GM12878 (cell line): ENCODE results near the gene PIGB. TPM values are rescaled to one million over a fixed set of nuclear protein-coding genes. Genes with fewer than 3 reads are reported as not detected.
A peak's percentile ranks its signal among the peaks of the same experiment; 100 is the strongest.

Experiments
- ATAC-seq: fragments of 200-7000 bp; cut with Tn5 transposase; 3 replicates; pipeline ENCODE4 v1.9.1; 2020; ENCODE audit warnings: mild to moderate bottlenecking, moderate library complexity
- BruUV-seq: library from RNA; stranded (reverse); fragments of 400-500 nt; replicated peaks from 2 replicates; lab custom pipeline; 2021; lab: Mats Ljungman, UMichigan
- CTCF ChIA-PET: fragments of 300-600 bp; sonication (Branson Sonifier 250); formaldehyde crosslinking; extraction: SDS; loops from one replicate; lab custom pipeline; 2021; ENCODE audit warnings: inconsistent platforms; lab: Yijun Ruan, JAX
- POLR2A ChIA-PET: fragments of 350-600 bp; formaldehyde crosslinking; extraction: SDS; loops from one replicate; lab custom pipeline; 2021; ENCODE audit warnings: inconsistent platforms; lab: Charles Lee
- RAD21 ChIA-PET: fragments of 300-600 bp; sonication (Branson Sonifier 250); formaldehyde crosslinking; loops from one replicate; lab custom pipeline; 2023; ENCODE audit warnings: antibody characterized with exemption; ENCODE audit not compliant: unreplicated experiment; lab: Charles Lee
- SMC1A ChIA-PET: fragments of 300-600 bp; sonication (Branson Sonifier 250); formaldehyde crosslinking; loops from one replicate; lab custom pipeline; 2023; ENCODE audit not compliant: unreplicated experiment, uncharacterized antibody; lab: Charles Lee
- DNase-seq: peaks from one replicate; pipeline ENCODE4 v3.0.0-alpha.2; 2011; ENCODE audit warnings: low read depth, low spot score
- FAIRE-seq: peaks from 3 replicates; lab custom pipeline; 2011; peaks lifted over from hg19 to GRCh38; lab: Jason Lieb, UNC
- H2AFZ ChIP-seq: 2 replicates; pipeline ENCODE4 v1.6.0; 2011; ENCODE audit warnings: low read depth, low read length, control low read depth; ENCODE audit not compliant: control insufficient read depth
- H3K27ac ChIP-seq: 2 replicates; pipeline ENCODE4 v1.5.1; 2011; ENCODE audit warnings: control low read depth; ENCODE audit not compliant: control insufficient read depth, insufficient read depth
- H3K27me3 ChIP-seq, 2 experiments: replicated peaks in 1 of 2; 2 replicates each; pipeline versions ENCODE4 v1.6.0 to v1.6.1; 2011; ENCODE audit warnings: low read length in 1 of 2; ENCODE audit not compliant: control insufficient read depth in 2 of 2, insufficient read depth in 2 of 2
- H3K36me3 ChIP-seq, 2 experiments: 2 replicates each; pipeline ENCODE4 v1.5.1; 2011; ENCODE audit warnings: low read length in 1 of 2; ENCODE audit not compliant: control insufficient read depth in 2 of 2, insufficient read depth in 2 of 2
- H3K4me1 ChIP-seq: 2 replicates; pipeline ENCODE4 v1.6.1; 2011; ENCODE audit warnings: mild to moderate bottlenecking, low read length, moderate library complexity, mixed read lengths; ENCODE audit not compliant: control insufficient read depth, insufficient read depth
- H3K4me2 ChIP-seq: 2 replicates; pipeline ENCODE4 v1.6.0; 2011; ENCODE audit warnings: control low read depth; ENCODE audit not compliant: control insufficient read depth, insufficient read depth
- H3K4me3 ChIP-seq: fragments of 200-600 bp; sonication (generic); 2 replicates; pipeline ENCODE4 v1.5.1; 2016
- H3K79me2 ChIP-seq: 2 replicates; pipeline ENCODE4 v1.6.0; 2011; ENCODE audit warnings: low read length; ENCODE audit not compliant: control insufficient read depth, insufficient read depth
- H3K9ac ChIP-seq: 2 replicates; pipeline ENCODE4 v1.8.0; 2011; ENCODE audit warnings: low read length, control low read depth, mixed read lengths; ENCODE audit not compliant: control insufficient read depth, insufficient read depth
- H3K9me3 ChIP-seq: replicated peaks from 3 replicates; pipeline ENCODE4 v1.5.1; 2011; ENCODE audit warnings: mild to moderate bottlenecking, low read length; ENCODE audit not compliant: control insufficient read depth, insufficient read depth
- H4K20me1 ChIP-seq: 2 replicates; pipeline ENCODE4 v1.6.0; 2011; ENCODE audit not compliant: control insufficient read depth, insufficient read depth
- BACH1 ChIP-seq: fragments of 450-650 bp; IDR thresholded peaks from 2 replicates; pipeline ENCODE4 v1.6.1; 2017; ENCODE audit warnings: mild to moderate bottlenecking, borderline replicate concordance
- BHLHE40 ChIP-seq, 2 experiments: fragments of 450-650 bp in 1 of 2; IDR thresholded peaks; 2 replicates each; pipeline ENCODE4 v1.6.1; 2011 to 2017; ENCODE audit warnings: low read depth in 2 of 2, borderline replicate concordance in 1 of 2, improper control_type of control experiment in 1 of 2, low read length in 1 of 2, mild to moderate bottlenecking in 1 of 2
- CHD2 ChIP-seq: IDR thresholded peaks from 2 replicates; pipeline ENCODE4 v1.6.1; 2011; ENCODE audit warnings: low read depth, low read length, improper control_type of control experiment, borderline replicate concordance
- FOXM1 ChIP-seq: IDR thresholded peaks from 2 replicates; pipeline ENCODE4 v1.6.1; 2012; ENCODE audit warnings: low read depth, mild to moderate bottlenecking, inconsistent platforms, low read length, moderate library complexity
- MLLT1 ChIP-seq: fragments of 450-650 bp; IDR thresholded peaks from 2 replicates; pipeline ENCODE4 v1.6.1; 2016; ENCODE audit warnings: mild to moderate bottlenecking
- NKRF ChIP-seq: fragments of 450-650 bp; conservative IDR thresholded peaks from 2 replicates; pipeline ENCODE4 v1.6.1; 2017; ENCODE audit warnings: mild to moderate bottlenecking, moderate library complexity
- PML ChIP-seq: IDR thresholded peaks from 2 replicates; pipeline ENCODE4 v1.6.1; 2012; ENCODE audit warnings: low read length, inconsistent platforms
- POLR2A ChIP-seq: IDR thresholded peaks from 2 replicates; pipeline ENCODE4 v1.6.1; 2011; ENCODE audit warnings: low read depth, mild to moderate bottlenecking, low read length
- RB1 ChIP-seq: fragments of 450-650 bp; formaldehyde crosslinking; IDR thresholded peaks from 2 replicates; pipeline ENCODE4 v1.6.1; 2017; ENCODE audit warnings: mild to moderate bottlenecking, borderline replicate concordance
- RELB ChIP-seq: fragments of 450-650 bp; IDR thresholded peaks from 2 replicates; pipeline ENCODE4 v1.6.1; 2017; ENCODE audit warnings: low read depth, mild to moderate bottlenecking, moderate library complexity
- RUNX3 ChIP-seq: IDR thresholded peaks from 2 replicates; pipeline ENCODE4 v1.6.1; 2012; ENCODE audit warnings: low read length, inconsistent platforms
- ZBTB40 ChIP-seq: fragments of 450-650 bp; IDR thresholded peaks from 2 replicates; pipeline ENCODE4 v1.6.1; 2016; ENCODE audit warnings: mild to moderate bottlenecking, moderate library complexity, borderline replicate concordance
- WGBS: methylation state at CpG from one replicate; pipeline ENCODE4 v1.1.6; 2016; ENCODE audit warnings: low lambda C conversion rate; ENCODE audit not compliant: insufficient replicate concordance, insufficient coverage; ENCODE audit errors: missing lambda C conversion rate; 5-methylcytosine and 5-hydroxymethylcytosine counted together
- in situ Hi-C: fragments of 300-500 bp; cut with MboI; formaldehyde crosslinking; loops from 9 replicates; pipeline ENCODE4 v1.14.3; 2018; ENCODE audit warnings: mixed read lengths
- intact Hi-C: fragments of 100-400 bp; cut with micrococcal nuclease; formaldehyde crosslinking; loops from one replicate; pipeline ENCODE4 v1.14.2; 2022; ENCODE audit not compliant: unreplicated experiment
- polyA plus RNA-seq, 11 experiments: library from polyadenylated mRNA; depleted of rRNA in 4 of 11; unstranded in 6 of 11; stranded (reverse) in 5 of 11; fragments of >200 nt; fragmentation: Nextera tagmentation in 4 of 11; fragmentation: Illumina TruSeq in 1 of 11; extraction: Ambion mirVana in 4 of 11; extraction: Trizol in 1 of 11; gene quantifications; 1 replicate in 1 of 11; 2 replicates in 10 of 11; pipeline versions ENCODE4 v1.2.1 to v1.2.3, GENCODE V29; 2011 to 2016; ENCODE audit warnings: inconsistent platforms in 2 of 11, missing spikeins in 2 of 11, low read depth in 1 of 11
- total RNA-seq, 4 experiments: library from RNA; depleted of rRNA in 3 of 4; stranded (reverse); fragments of >200 nt in 3 of 4; fragmentation: Illumina TruSeq in 1 of 4; extraction: Trizol in 1 of 4; gene quantifications; 2 replicates each; pipeline versions ENCODE4 v1.2.1 to v1.2.3, GENCODE V29; 2013 to 2021

The PIGB gene
- total and polyA plus RNA-seq, 10 of the 15 experiments (the other 5 are each of a cell fraction or from before 2014, with no cell fraction given): 17.9 to 46.0 (median 25.2) TPM

GRCh38 chr15:55289746-55290527, 29.1 kb upstream of the PIGB start, which contains the start of gene RAB27A:
Gene RAB27A (minus strand): TSS chr15:55289813. CDS start chr15:55234934, 54,879 bp downstream.
- Histone ChIP-seq H3K9ac (peak within 1 kb of the TSS; percentile 66), H3K4me3 (peak within 1 kb of the TSS; percentile 89), H3K27ac (peak within 1 kb of the TSS; percentile 65), H3K36me3 (no peaks in the 10 kb centered on the region), H2AFZ (peak within 1 kb of the TSS; percentile 81), H3K27me3 (no peaks in the 10 kb centered on the region), H3K4me1 (no peaks in the 10 kb centered on the region; the same call in 1 of the 2 replicates), H3K9me3 (no peaks in the 10 kb centered on the region), H3K79me2 (peaks cover 10% of the 10 kb centered on the region), H3K4me2 (peak within 1 kb of the TSS; percentile 82), H4K20me1 (no peaks in the 10 kb centered on the region)
- under 1% methylated on average over 60 of the region's 69 CpGs for WGBS
- CTCF ChIA-PET: interaction anchor here (0.9 to 5.3 kb wide), 13 partner anchors 13 to 149 kb away, joined by 3 to 50 read pairs (median 7); partner anchors contain the start of genes PIERCE2 and RSL24D1
- FAIRE-seq (no peak), ATAC-seq (peak; percentile 80), DNase-seq (no peak)
- POLR2A ChIA-PET: no interaction called here
- in situ Hi-C loops: no loop called here
- intact Hi-C loops: loop anchor here (1.0 to 10.0 kb wide), 7 partner anchors 35 to 1327 kb away; no protein-coding TSS in a partner anchor
- SMC1A ChIA-PET: interaction anchor here (1.1 to 4.1 kb wide), 9 partner anchors 24 to 149 kb away, joined by 3 to 64 read pairs (median 11); partner anchors contain the start of genes PIGB and PIGBOS1
- RAD21 ChIA-PET: interaction anchor here (1.1 to 4.5 kb wide), 9 partner anchors 26 to 144 kb away, joined by 3 to 59 read pairs (median 6); partner anchors contain the start of genes PIGB, PIGBOS1 and RSL24D1
- TSS peak; percentile 71 for BruUV-seq
- TF ChIP-seq BACH1: no peak
- TF ChIP-seq MLLT1: peak; percentile 18; the same call in 1 of the 2 replicates
- TF ChIP-seq BHLHE40 (IDR thresholded peaks at IDR 0.05; ENCODE audit: borderline replicate concordance in 1 of 2, low read depth in 2 of 2, low read length in 1 of 2): 0 out of 4 replicates have a peak, but pooled peaks of 1 of the 2 experiments have one; percentile 3
- 0 out of 2 replicates have a peak, but pooled peaks have one; percentile 48 for TF ChIP-seq RB1
- peak; percentile 65; the same call in 1 of the 2 replicates for TF ChIP-seq POLR2A
- TF ChIP-seq PML: peak; percentile 26; the same call in 1 of the 2 replicates
- no peak for TF ChIP-seq FOXM1
- TF ChIP-seq ZBTB40: no peak
- TF ChIP-seq CHD2: peak; percentile 63; the same call in 1 of the 2 replicates
- TF ChIP-seq NKRF: peak; percentile 11; the same call in 1 of the 2 replicates
- peak; percentile 16; the same call in 1 of the 2 replicates for TF ChIP-seq RELB
- peak; percentile 51; the same call in 1 of the 2 replicates for TF ChIP-seq RUNX3
